Subcutaneous abdominal adipose tissue (tissue), 5 donors: Measurements from ENCODE around the gene PMF1.

ENCODE experiments used
- H3K27ac ChIP-seq: one replicate; pipeline ENCODE4 v1.7.0; 2013; ENCODE audit warnings: low read depth, mild to moderate bottlenecking, inconsistent platforms, low read length, moderate library complexity
- H3K27me3 ChIP-seq, 5 donors: one replicate each; pipeline ENCODE4 v1.7.0; 2013; ENCODE audit warnings: low read length in 5 of 5, inconsistent platforms in 1 of 5; ENCODE audit not compliant: control insufficient read depth in 5 of 5, insufficient read depth in 4 of 5
- H3K36me3 ChIP-seq, 5 donors: one replicate each; pipeline ENCODE4 v1.7.0; 2013; ENCODE audit warnings: low read length in 5 of 5; ENCODE audit not compliant: control insufficient read depth in 5 of 5, insufficient read depth in 5 of 5
- H3K4me1 ChIP-seq, 5 donors: one replicate each; pipeline ENCODE4 v1.7.0; 2013; ENCODE audit warnings: low read length in 5 of 5, mild to moderate bottlenecking in 3 of 5, moderate library complexity in 1 of 5; ENCODE audit not compliant: control insufficient read depth in 5 of 5, insufficient read depth in 5 of 5
- H3K4me3 ChIP-seq, 5 donors: one replicate each; pipeline ENCODE4 v1.7.0; 2013; ENCODE audit warnings: low read length in 5 of 5, low read depth in 1 of 5
- H3K9ac ChIP-seq, 5 donors: one replicate each; pipeline ENCODE4 v1.7.0; 2013; ENCODE audit warnings: low read length in 5 of 5, mild to moderate bottlenecking in 4 of 5, moderate library complexity in 3 of 5
- H3K9me3 ChIP-seq, 5 donors: one replicate each; pipeline ENCODE4 v1.7.0; 2013; ENCODE audit warnings: low read length in 5 of 5; ENCODE audit not compliant: control insufficient read depth in 5 of 5
- donor health status: healthy.
- donor health status: healthy.
- donor health status: healthy.
- donor health status: healthy.
- donor health status: healthy.

PMF1 gene

GRCh38 chr1:156246241-156246780 is 33.5 kb downstream of the PMF1 start:
- Histone ChIP-seq H3K9ac (peak overlapping the region in 1 of 5 donors; percentile 29), H3K27me3 (peaks cover 8 to 24% (median 21%) of the 10 kb centered on the region in 5 donors), H3K9me3 (no peaks in the 10 kb centered on the region), H3K4me1 (peaks cover 2 to 37% (median 30%) of the 10 kb centered on the region in 5 donors), H3K36me3 (peaks cover 0 to 47% (median 26%) of the 10 kb centered on the region in 5 donors), H3K4me3 (peak overlapping the region in 2 of 5 donors; percentile 41 to 52), H3K27ac (no peak overlapping the region)

- H3K4me3 ChIP-seq = no peak overlapping the region
- H3K27me3 ChIP-seq = peaks cover 8 to 24% (median 21%) of the 10 kb centered on the region in 5 donors
- no peak overlapping the region for H3K9ac ChIP-seq
- peaks cover 0 to 49% (median 30%) of the 10 kb centered on the region in 5 donors for H3K36me3 ChIP-seq
- peaks cover 2 to 42% (median 33%) of the 10 kb centered on the region in 5 donors for H3K4me1 ChIP-seq
- no peaks in the 10 kb centered on the region for H3K9me3 ChIP-seq
- no peak overlapping the region for H3K27ac ChIP-seq
These were observed 34.1 kb downstream of the PMF1 start for GRCh38 chr1:156246781-156247459.

GRCh38 chr1:156247460-156248322 is 34.9 kb downstream of the PMF1 start, which contains the start of gene PAQR6:
TSS of gene PAQR6 (minus strand) at chr1:156248056. CDS start at chr1:156246731, 1,325 bp downstream.
- H3K9ac ChIP-seq = no peak within 1 kb of the TSS
- H3K36me3 ChIP-seq = peaks cover 0 to 49% (median 36%) of the 10 kb centered on the region in 5 donors
- H3K4me3 ChIP-seq = no peak within 1 kb of the TSS
- H3K27ac ChIP-seq = no peak within 1 kb of the TSS
- H3K27me3 ChIP-seq = peaks cover 8 to 24% (median 21%) of the 10 kb centered on the region in 5 donors
- no peaks in the 10 kb centered on the region for H3K9me3 ChIP-seq
- peaks cover 5 to 47% (median 39%) of the 10 kb centered on the region in 5 donors for H3K4me1 ChIP-seq

- H3K9ac ChIP-seq = no peak overlapping the region
- H3K27ac ChIP-seq = no peak overlapping the region
These were observed 35.5 kb downstream of the PMF1 start for GRCh38 chr1:156248323-156248683.

GRCh38 chr1:156249593-156249992 is 36.8 kb downstream of the PMF1 start:
- Histone ChIP-seq H3K9me3 (no peaks in the 10 kb centered on the region), H3K4me1 (peaks cover 6 to 47% (median 39%) of the 10 kb centered on the region in 5 donors), H3K4me3 (no peak overlapping the region), H3K9ac (no peak overlapping the region), H3K27me3 (peaks cover 8 to 24% (median 20%) of the 10 kb centered on the region in 5 donors), H3K36me3 (peaks cover 0 to 58% (median 54%) of the 10 kb centered on the region in 5 donors), H3K27ac (no peak overlapping the region)

More at GRCh38 chr1:156248323-156248683, 35.5 kb downstream of the PMF1 start:
- peaks cover 8 to 24% (median 21%) of the 10 kb centered on the region in 5 donors for H3K27me3 ChIP-seq
- H3K9me3 ChIP-seq = no peaks in the 10 kb centered on the region
- H3K4me3 ChIP-seq = no peak overlapping the region
- peaks cover 0 to 51% (median 42%) of the 10 kb centered on the region in 5 donors for H3K36me3 ChIP-seq
- H3K4me1 ChIP-seq = peaks cover 6 to 47% (median 39%) of the 10 kb centered on the region in 5 donors

- no peak overlapping the region for H3K9ac ChIP-seq
- peaks cover 6 to 34% (median 28%) of the 10 kb centered on the region in 5 donors for H3K4me1 ChIP-seq
- peaks cover 0 to 5% (median 2%) of the 10 kb centered on the region in 5 donors for H3K27me3 ChIP-seq
- peaks cover 0 to 67% (median 64%) of the 10 kb centered on the region in 5 donors for H3K36me3 ChIP-seq
- H3K27ac ChIP-seq = no peak overlapping the region
- H3K9me3 ChIP-seq = no peaks in the 10 kb centered on the region
- H3K4me3 ChIP-seq = no peak overlapping the region
These were observed 38.7 kb downstream of the PMF1 start for GRCh38 chr1:156251527-156251926.

GRCh38 chr1:156253634-156254033 is 40.8 kb downstream of the PMF1 start:
- H3K9ac ChIP-seq = peak overlapping the region in 1 of 5 donors; percentile 9
- no peaks in the 10 kb centered on the region for H3K9me3 ChIP-seq
- H3K27ac ChIP-seq = no peak overlapping the region
- peaks cover 0 to 87% (median 82%) of the 10 kb centered on the region in 5 donors for H3K36me3 ChIP-seq
- no peaks in the 10 kb centered on the region for H3K27me3 ChIP-seq
- no peak overlapping the region for H3K4me3 ChIP-seq
- H3K4me1 ChIP-seq = peaks cover 0 to 17% (median 13%) of the 10 kb centered on the region in 5 donors

- no peaks in the 10 kb centered on the region for H3K27me3 ChIP-seq
- no peak overlapping the region for H3K9ac ChIP-seq
- no peak overlapping the region for H3K4me3 ChIP-seq
- peaks cover 0 to 87% (median 77%) of the 10 kb centered on the region in 5 donors for H3K36me3 ChIP-seq
- no peaks in the 10 kb centered on the region for H3K9me3 ChIP-seq
- H3K27ac ChIP-seq = no peak overlapping the region
- peaks cover 0 to under 1% (median 0%) of the 10 kb centered on the region in 5 donors for H3K4me1 ChIP-seq
These were observed 44.9 kb downstream of the PMF1 start for GRCh38 chr1:156257711-156258110.

GRCh38 chr1:156258859-156259258 is 46.1 kb downstream of the PMF1 start:
- H3K9ac ChIP-seq = no peak overlapping the region
- no peaks in the 10 kb centered on the region for H3K9me3 ChIP-seq
- H3K4me3 ChIP-seq = no peak overlapping the region
- H3K27ac ChIP-seq = no peak overlapping the region
- peaks cover 0 to 87% (median 77%) of the 10 kb centered on the region in 5 donors for H3K36me3 ChIP-seq
- H3K4me1 ChIP-seq = no peaks in the 10 kb centered on the region
- H3K27me3 ChIP-seq = no peaks in the 10 kb centered on the region
